ENCODE data around the gene MGLL. TPM values are rescaled to one million over a fixed set of nuclear protein-coding genes. Genes with fewer than 3 reads are reported as not detected.
"Not testable (repeated sequence)": the region's sequence is repeated elsewhere in the genome, so short reads cannot be mapped to it uniquely, and the experiment has no call there.

Gene MGLL
- total RNA-seq, 1 donor from 2014 or later = 82.2 TPM

- DNase-seq (ENCODE audit: low read depth) = no peak
- no peak for TF ChIP-seq CTCF (conservative IDR thresholded peaks at IDR 0.05; ENCODE audit: low read depth, low read length)
- no peak overlapping the region for H3K4me3 ChIP-seq (ENCODE audit: low read depth, low read length)
Measured at GRCh38 chr3:127663151-127663550, 159.2 kb downstream of the MGLL start.

GRCh38 chr3:127662001-127662469 is 160.3 kb downstream of the MGLL start:
- TF ChIP-seq CTCF (conservative IDR thresholded peaks at IDR 0.05; ENCODE audit: low read depth, low read length) = no peak
- no peak overlapping the region for H3K4me3 ChIP-seq (ENCODE audit: low read depth, low read length)
- DNase-seq (ENCODE audit: low read depth) = no peak

DNA sequence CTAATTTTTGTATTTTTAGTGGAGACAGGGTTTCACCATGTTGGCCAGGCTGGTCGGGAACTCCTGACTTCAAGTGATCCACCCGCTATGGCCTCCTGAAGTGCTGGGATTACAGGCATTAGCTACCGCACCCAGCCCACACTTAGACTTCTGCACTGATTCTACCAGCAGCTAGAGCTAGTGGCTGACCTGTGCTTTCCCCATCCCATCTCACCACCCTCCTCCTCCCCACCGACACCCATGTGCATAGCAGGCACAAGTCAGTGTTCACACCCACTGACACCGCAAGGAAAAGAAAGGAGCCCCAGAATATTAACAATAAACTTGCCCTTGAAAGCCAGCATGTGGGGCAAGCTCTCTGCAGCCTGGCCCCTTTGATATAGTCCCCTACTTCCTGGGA is 160.7 kb downstream of the MGLL start:
- H3K4me3 ChIP-seq (ENCODE audit: low read depth, low read length) = no peak overlapping the region
- TF ChIP-seq CTCF (conservative IDR thresholded peaks at IDR 0.05; ENCODE audit: low read depth, low read length) = no peak
- no peak for DNase-seq (ENCODE audit: low read depth)

- TF ChIP-seq CTCF (conservative IDR thresholded peaks at IDR 0.05; ENCODE audit: low read depth, low read length) = no peak
- H3K4me3 ChIP-seq (ENCODE audit: low read depth, low read length) = no peak overlapping the region
- no peak for DNase-seq (ENCODE audit: low read depth)
Measured at GRCh38 chr3:127660621-127661251, 161.6 kb downstream of the MGLL start.

GRCh38 chr3:127658234-127658633 is 164.1 kb downstream of the MGLL start:
- H3K4me3 ChIP-seq (ENCODE audit: low read depth, low read length) = no peak overlapping the region

GRCh38 chr3:127656906-127657305 is 165.4 kb downstream of the MGLL start:
- no peak overlapping the region for H3K4me3 ChIP-seq (ENCODE audit: low read depth, low read length)
- no peak for DNase-seq (ENCODE audit: low read depth)
- no peak for TF ChIP-seq CTCF (conservative IDR thresholded peaks at IDR 0.05; ENCODE audit: low read depth, low read length)

More at GRCh38 chr3:127658234-127658633, 164.1 kb downstream of the MGLL start:
- DNase-seq (ENCODE audit: low read depth) = no peak
- no peak for TF ChIP-seq CTCF (conservative IDR thresholded peaks at IDR 0.05; ENCODE audit: low read depth, low read length)

GRCh38 chr3:127655641-127656040 is 166.7 kb downstream of the MGLL start:
- DNase-seq (ENCODE audit: low read depth) = no peak
- no peak overlapping the region for H3K4me3 ChIP-seq (ENCODE audit: low read depth, low read length)
- TF ChIP-seq CTCF (conservative IDR thresholded peaks at IDR 0.05; ENCODE audit: low read depth, low read length) = no peak

DNA sequence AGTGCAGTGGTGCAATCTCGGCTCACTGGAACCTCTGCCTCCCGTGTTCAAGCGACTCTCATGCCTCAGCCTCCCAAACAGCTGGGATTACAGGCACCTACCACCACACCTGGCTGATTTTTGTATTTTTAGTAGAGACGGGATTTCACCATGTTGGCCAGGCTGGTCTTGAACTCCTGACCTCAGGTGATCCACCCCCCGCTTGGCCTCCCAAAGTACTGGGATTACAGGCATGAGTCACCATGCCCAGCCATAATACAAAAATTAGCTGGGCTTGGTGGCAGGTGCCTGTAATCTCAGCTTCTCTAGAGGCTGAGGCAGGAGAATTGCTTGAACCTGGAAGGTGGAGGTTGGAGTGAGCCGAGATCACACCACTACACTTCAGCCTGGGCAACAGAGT is 167.3 kb downstream of the MGLL start:
- not testable (repeated sequence) for DNase-seq (ENCODE audit: low read depth); H3K4me3 ChIP-seq (ENCODE audit: low read depth, low read length)
